Natural killer cell treated with Interleukin-12 subunit alpha and Interleukin-12 subunit beta and Interleukin-15 and Interleukin-18, amount 100 ng/mL, for 72 hours (primary cell): Measurements from ENCODE around the gene KIAA0040. TPM values are rescaled to one million over a fixed set of nuclear protein-coding genes. Genes with fewer than 3 reads are reported as not detected.

Experiments used
- ATAC-seq, 2 donors: fragments of 150-1000 bp; cut with Tn5 transposase in 1 of 2; sonication (Bioruptor Pico), chemical (Tn5 transposase) in 1 of 2; 2 replicates each; pipeline ENCODE4 v1.10.0; 2021
- DNase-seq: peaks from one replicate; pipeline ENCODE4 v3.0.0; 2022; ENCODE audit warnings: low spot score
- H3K27ac Mint-ChIP-seq, 2 donors: 1 replicate in 1 of 2; 2 replicates in 1 of 2; pipeline ENCODE4 v1.8.0; 2022; ENCODE audit warnings: mixed read lengths in 2 of 2, mild to moderate bottlenecking in 1 of 2, moderate library complexity in 1 of 2
- H3K27me3 Mint-ChIP-seq, 2 donors: 1 replicate in 1 of 2; 2 replicates in 1 of 2; pipeline ENCODE4 v1.8.0; 2022; ENCODE audit warnings: mixed read lengths in 2 of 2
- H3K36me3 Mint-ChIP-seq: one replicate; pipeline ENCODE4 v1.8.0; 2022; ENCODE audit warnings: mixed read lengths
- H3K4me1 Mint-ChIP-seq, 2 donors: 1 replicate in 1 of 2; 2 replicates in 1 of 2; pipeline ENCODE4 v1.8.0; 2022; ENCODE audit warnings: low read depth in 2 of 2, mixed read lengths in 2 of 2, mild to moderate bottlenecking in 1 of 2
- H3K4me3 Mint-ChIP-seq: one replicate; pipeline ENCODE4 v1.8.0; 2022; ENCODE audit warnings: mixed read lengths
- H3K9me3 Mint-ChIP-seq: 2 replicates; pipeline ENCODE4 v1.8.0; 2022; ENCODE audit warnings: mixed read lengths
- total RNA-seq, 2 donors: library from RNA; stranded (reverse); gene quantifications; one replicate each; pipeline ENCODE4 v1.2.3, GENCODE V29; 2022

KIAA0040 gene
- total RNA-seq, 2 donors from 2014 or later: 11.2 to 19.3 TPM

- H3K9me3 Mint-ChIP-seq: no peaks in the 10 kb centered on the region
- H3K4me1 Mint-ChIP-seq: no peaks in the 10 kb centered on the region
- no peak overlapping the region for H3K27ac Mint-ChIP-seq
- no peak for ATAC-seq
- DNase-seq: no peak
- H3K36me3 Mint-ChIP-seq: no peaks in the 10 kb centered on the region
- peaks cover 21 to 35% of the 10 kb centered on the region in 2 donors for H3K27me3 Mint-ChIP-seq
- no peak overlapping the region for H3K4me3 Mint-ChIP-seq
Measured at GRCh38 chr1:175132436-175132835, 60.1 kb downstream of the KIAA0040 start.

- H3K36me3 Mint-ChIP-seq: no peaks in the 10 kb centered on the region
- no peak for ATAC-seq
- DNase-seq: no peak
- H3K9me3 Mint-ChIP-seq: no peaks in the 10 kb centered on the region
- peaks cover 16 to 25% of the 10 kb centered on the region in 2 donors for H3K27me3 Mint-ChIP-seq
- H3K4me1 Mint-ChIP-seq: no peaks in the 10 kb centered on the region
- H3K4me3 Mint-ChIP-seq: no peak overlapping the region
- no peak overlapping the region for H3K27ac Mint-ChIP-seq
Measured at GRCh38 chr1:175131095-175131494, 61.5 kb downstream of the KIAA0040 start.

GRCh38 chr1:175130649-175131045, 61.9 kb downstream of the KIAA0040 start:
- Mint-ChIP-seq H3K9me3 (no peaks in the 10 kb centered on the region), H3K4me3 (no peak overlapping the region), H3K4me1 (no peaks in the 10 kb centered on the region), H3K27ac (no peak overlapping the region), H3K27me3 (peaks cover 16 to 22% of the 10 kb centered on the region in 2 donors), H3K36me3 (no peaks in the 10 kb centered on the region)
- DNase-seq (no peak), ATAC-seq (no peak)

GRCh38 chr1:175129997-175130648, 62.5 kb downstream of the KIAA0040 start:
- ATAC-seq: peak in 1 of 2 donors; percentile 8
- H3K36me3 Mint-ChIP-seq: no peaks in the 10 kb centered on the region
- no peak overlapping the region for H3K27ac Mint-ChIP-seq
- no peak overlapping the region for H3K4me3 Mint-ChIP-seq
- H3K9me3 Mint-ChIP-seq: no peaks in the 10 kb centered on the region
- H3K27me3 Mint-ChIP-seq: peaks cover 16 to 17% of the 10 kb centered on the region in 2 donors
- DNase-seq: no peak
- H3K4me1 Mint-ChIP-seq: no peaks in the 10 kb centered on the region

- DNase-seq (no peak), ATAC-seq (peak in 1 of 2 donors; percentile 29)
- H3K4me3 Mint-ChIP-seq: no peak overlapping the region
- H3K27ac Mint-ChIP-seq: no peak overlapping the region
- H3K9me3 Mint-ChIP-seq: no peaks in the 10 kb centered on the region
- H3K36me3 Mint-ChIP-seq: no peaks in the 10 kb centered on the region
- H3K27me3 Mint-ChIP-seq: peaks cover 12 to 14% of the 10 kb centered on the region in 2 donors
- H3K4me1 Mint-ChIP-seq: peaks cover 4% of the 10 kb centered on the region in 2 donors
Measured at GRCh38 chr1:175129644-175129996, 63.0 kb downstream of the KIAA0040 start.

GRCh38 chr1:175129182-175129581, 63.4 kb downstream of the KIAA0040 start:
- no peak for DNase-seq
- H3K27me3 Mint-ChIP-seq: peaks cover 7 to 13% of the 10 kb centered on the region in 2 donors
- ATAC-seq: no peak
- H3K27ac Mint-ChIP-seq: no peak overlapping the region
- no peaks in the 10 kb centered on the region for H3K9me3 Mint-ChIP-seq
- H3K4me3 Mint-ChIP-seq: no peak overlapping the region
- peaks cover 6% of the 10 kb centered on the region in 2 donors for H3K4me1 Mint-ChIP-seq
- H3K36me3 Mint-ChIP-seq: no peaks in the 10 kb centered on the region

- Mint-ChIP-seq H3K27me3 (peaks cover 4 to 12% of the 10 kb centered on the region in 2 donors), H3K9me3 (no peaks in the 10 kb centered on the region), H3K4me3 (no peak overlapping the region), H3K27ac (no peak overlapping the region), H3K4me1 (peaks cover 6% of the 10 kb centered on the region in 2 donors), H3K36me3 (no peaks in the 10 kb centered on the region)
- no peak for ATAC-seq
- no peak for DNase-seq
Measured at GRCh38 chr1:175128523-175128922, 64.1 kb downstream of the KIAA0040 start.

- no peak for DNase-seq
- Mint-ChIP-seq H3K36me3 (no peaks in the 10 kb centered on the region), H3K4me3 (no peak overlapping the region), H3K9me3 (no peaks in the 10 kb centered on the region), H3K4me1 (peaks cover 6% of the 10 kb centered on the region in 2 donors), H3K27ac (no peak overlapping the region), H3K27me3 (peaks cover 0 to 9% of the 10 kb centered on the region in 2 donors)
- no peak for ATAC-seq
Measured at GRCh38 chr1:175127565-175127964, 65.0 kb downstream of the KIAA0040 start.

GRCh38 chr1:175126347-175126746, 66.2 kb downstream of the KIAA0040 start:
- Mint-ChIP-seq H3K27ac (no peak overlapping the region), H3K4me3 (no peak overlapping the region), H3K4me1 (peaks cover 6% of the 10 kb centered on the region in 2 donors), H3K36me3 (no peaks in the 10 kb centered on the region), H3K9me3 (no peaks in the 10 kb centered on the region), H3K27me3 (peaks cover 4 to 11% of the 10 kb centered on the region in 2 donors)
- DNase-seq (no peak), ATAC-seq (no peak)

GRCh38 chr1:175124861-175125260, 67.7 kb downstream of the KIAA0040 start:
- ATAC-seq (peak in 1 of 2 donors; percentile 63), DNase-seq (no peak)
- Mint-ChIP-seq H3K4me1 (peaks cover 6% of the 10 kb centered on the region in 2 donors), H3K27me3 (peaks cover 10 to 11% of the 10 kb centered on the region in 2 donors), H3K9me3 (no peaks in the 10 kb centered on the region), H3K4me3 (peak overlapping the region; percentile 26), H3K36me3 (no peaks in the 10 kb centered on the region), H3K27ac (peak overlapping the region in 1 of 2 donors; percentile 73)

GRCh38 chr1:175120511-175120910, 72.1 kb downstream of the KIAA0040 start:
- DNase-seq (no peak), ATAC-seq (no peak)
- H3K27me3 Mint-ChIP-seq: peaks cover 5 to 17% of the 10 kb centered on the region in 2 donors
- H3K4me1 Mint-ChIP-seq: peaks cover 6% of the 10 kb centered on the region in 2 donors
- H3K9me3 Mint-ChIP-seq: no peaks in the 10 kb centered on the region
- H3K27ac Mint-ChIP-seq: no peak overlapping the region
- no peak overlapping the region for H3K4me3 Mint-ChIP-seq
- no peaks in the 10 kb centered on the region for H3K36me3 Mint-ChIP-seq

GRCh38 chr1:175118375-175119367, 73.9 kb downstream of the KIAA0040 start:
- Mint-ChIP-seq H3K27me3 (peaks cover 10 to 27% of the 10 kb centered on the region in 2 donors), H3K27ac (no peak overlapping the region), H3K36me3 (peaks cover 4% of the 10 kb centered on the region), H3K4me1 (no peaks in the 10 kb centered on the region), H3K9me3 (no peaks in the 10 kb centered on the region), H3K4me3 (no peak overlapping the region)
- DNase-seq: no peak
- ATAC-seq: no peak

- H3K9me3 Mint-ChIP-seq: peaks cover 3% of the 10 kb centered on the region
- DNase-seq (no peak), ATAC-seq (peak in 1 of 2 donors; percentile 53)
- H3K36me3 Mint-ChIP-seq: peaks cover 12% of the 10 kb centered on the region
- no peaks in the 10 kb centered on the region for H3K4me1 Mint-ChIP-seq
- no peak overlapping the region for H3K4me3 Mint-ChIP-seq
- H3K27ac Mint-ChIP-seq: no peak overlapping the region
- peaks cover 14 to 35% of the 10 kb centered on the region in 2 donors for H3K27me3 Mint-ChIP-seq
Measured at GRCh38 chr1:175116903-175117302, 75.7 kb downstream of the KIAA0040 start.
